ENCODE data around the gene HSPB7. TPM values are rescaled to one million over a fixed set of nuclear protein-coding genes. Genes with fewer than 3 reads are reported as not detected.
"Not testable (repeated sequence)": the region's sequence is repeated elsewhere in the genome, so short reads cannot be mapped to it uniquely, and the experiment has no call there.

HSPB7 gene
- total RNA-seq, 1 experiment from 2014 or later, result 0.11 TPM

DNA sequence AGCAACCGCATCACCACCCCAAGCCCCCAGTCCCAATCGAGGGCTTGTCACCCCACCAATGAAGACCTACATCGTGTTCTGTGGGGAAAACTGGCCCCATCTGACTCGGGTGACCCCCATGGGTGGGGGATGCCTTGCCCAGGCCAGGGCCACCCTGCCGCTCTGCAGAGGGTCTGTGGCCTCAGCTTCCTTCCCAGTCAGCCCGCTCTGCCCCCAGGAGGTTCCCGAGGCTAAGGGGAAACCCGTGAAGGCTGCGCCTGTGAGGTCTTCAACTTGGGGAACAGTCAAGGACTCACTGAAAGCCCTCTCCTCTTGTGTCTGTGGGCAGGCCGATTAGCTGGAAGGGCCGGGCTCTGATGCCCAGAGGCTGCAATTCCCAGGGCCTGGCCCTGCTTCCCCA is 11.8 kb downstream of the HSPB7 start:
- Mint-ChIP-seq H3K9me3 (no peaks in the 10 kb centered on the region), H3K36me3 (no peaks in the 10 kb centered on the region), H3K27ac (no peak overlapping the region), H3K4me3 (no peak overlapping the region), H3K27me3 (ENCODE audit: low read depth) (no peaks in the 10 kb centered on the region), H3K4me1 (peaks cover 11% of the 10 kb centered on the region)
- DNase-seq (ENCODE audit: low spot score) (no peak), ATAC-seq (no peak)
- no peak for TF ChIP-seq NR2C2 (CRISPR knock-in tag; IDR thresholded peaks at IDR 0.05)
- POLR2A ChIA-PET, result no interaction called here
- CTCF ChIA-PET, result interaction anchor here (0.7 to 2.6 kb wide), 4 partner anchors 20 to 214 kb away, joined by 3 to 9 read pairs (median 6); partner anchors contain the start of gene FAM131C

DNA sequence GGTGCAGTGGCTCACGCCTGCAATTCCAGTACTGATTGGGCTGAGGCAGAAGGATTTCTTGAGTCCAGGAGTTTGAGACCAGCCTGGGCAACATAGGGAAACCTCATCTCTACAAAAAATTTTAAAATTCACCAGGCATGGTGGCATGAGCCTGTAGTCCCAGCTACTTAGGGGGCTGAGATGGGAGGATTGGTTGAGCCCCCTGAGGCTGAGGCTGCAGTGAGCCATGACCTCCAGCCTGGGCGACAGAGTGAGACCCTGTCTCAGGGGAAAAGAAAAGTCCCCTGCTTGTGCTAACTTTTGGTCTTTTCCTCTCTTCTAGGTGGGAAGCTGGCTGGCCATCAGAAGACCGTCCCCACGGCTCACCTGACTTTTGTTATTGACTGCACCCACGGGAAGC is 12.2 kb downstream of the HSPB7 start:
- POLR2A ChIA-PET, result interaction anchor here (0.6 kb wide), 1 partner anchor 220 kb away, joined by 4 read pairs; no protein-coding TSS in a partner anchor
- Mint-ChIP-seq H3K27me3 (ENCODE audit: low read depth) (no peaks in the 10 kb centered on the region), H3K27ac (no peak overlapping the region; the same call in 1 of the 2 replicates), H3K9me3 (no peaks in the 10 kb centered on the region), H3K36me3 (no peaks in the 10 kb centered on the region), H3K4me1 (peaks cover 9% of the 10 kb centered on the region), H3K4me3 (no peak overlapping the region)
- DNase-seq (ENCODE audit: low spot score) (no peak), ATAC-seq (no peak)
- CTCF ChIA-PET, result interaction anchor here (0.7 to 2.6 kb wide), 4 partner anchors 20 to 213 kb away, joined by 3 to 9 read pairs (median 6); partner anchors contain the start of gene FAM131C
- TF ChIP-seq CREM (CRISPR knock-in tag; IDR thresholded peaks at IDR 0.05) (no peak), SOX15 (CRISPR knock-in tag; IDR thresholded peaks at IDR 0.05) (no peak), JUN (CRISPR knock-in tag; IDR thresholded peaks at IDR 0.05) (no peak), SMAD4 (CRISPR knock-in tag; IDR thresholded peaks at IDR 0.05) (no peak)
- TF ChIP-seq, protein P1, sequence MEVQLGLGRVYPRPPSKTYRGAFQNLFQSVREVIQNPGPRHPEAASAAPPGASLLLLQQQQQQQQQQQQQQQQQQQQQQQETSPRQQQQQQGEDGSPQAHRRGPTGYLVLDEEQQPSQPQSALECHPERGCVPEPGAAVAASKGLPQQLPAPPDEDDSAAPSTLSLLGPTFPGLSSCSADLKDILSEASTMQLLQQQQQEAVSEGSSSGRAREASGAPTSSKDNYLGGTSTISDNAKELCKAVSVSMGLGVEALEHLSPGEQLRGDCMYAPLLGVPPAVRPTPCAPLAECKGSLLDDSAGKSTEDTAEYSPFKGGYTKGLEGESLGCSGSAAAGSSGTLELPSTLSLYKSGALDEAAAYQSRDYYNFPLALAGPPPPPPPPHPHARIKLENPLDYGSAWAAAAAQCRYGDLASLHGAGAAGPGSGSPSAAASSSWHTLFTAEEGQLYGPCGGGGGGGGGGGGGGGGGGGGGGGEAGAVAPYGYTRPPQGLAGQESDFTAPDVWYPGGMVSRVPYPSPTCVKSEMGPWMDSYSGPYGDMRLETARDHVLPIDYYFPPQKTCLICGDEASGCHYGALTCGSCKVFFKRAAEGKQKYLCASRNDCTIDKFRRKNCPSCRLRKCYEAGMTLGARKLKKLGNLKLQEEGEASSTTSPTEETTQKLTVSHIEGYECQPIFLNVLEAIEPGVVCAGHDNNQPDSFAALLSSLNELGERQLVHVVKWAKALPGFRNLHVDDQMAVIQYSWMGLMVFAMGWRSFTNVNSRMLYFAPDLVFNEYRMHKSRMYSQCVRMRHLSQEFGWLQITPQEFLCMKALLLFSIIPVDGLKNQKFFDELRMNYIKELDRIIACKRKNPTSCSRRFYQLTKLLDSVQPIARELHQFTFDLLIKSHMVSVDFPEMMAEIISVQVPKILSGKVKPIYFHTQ (CRISPR knock-in tag; IDR thresholded peaks at IDR 0.05), result no peak
- TF ChIP-seq, protein P2, sequence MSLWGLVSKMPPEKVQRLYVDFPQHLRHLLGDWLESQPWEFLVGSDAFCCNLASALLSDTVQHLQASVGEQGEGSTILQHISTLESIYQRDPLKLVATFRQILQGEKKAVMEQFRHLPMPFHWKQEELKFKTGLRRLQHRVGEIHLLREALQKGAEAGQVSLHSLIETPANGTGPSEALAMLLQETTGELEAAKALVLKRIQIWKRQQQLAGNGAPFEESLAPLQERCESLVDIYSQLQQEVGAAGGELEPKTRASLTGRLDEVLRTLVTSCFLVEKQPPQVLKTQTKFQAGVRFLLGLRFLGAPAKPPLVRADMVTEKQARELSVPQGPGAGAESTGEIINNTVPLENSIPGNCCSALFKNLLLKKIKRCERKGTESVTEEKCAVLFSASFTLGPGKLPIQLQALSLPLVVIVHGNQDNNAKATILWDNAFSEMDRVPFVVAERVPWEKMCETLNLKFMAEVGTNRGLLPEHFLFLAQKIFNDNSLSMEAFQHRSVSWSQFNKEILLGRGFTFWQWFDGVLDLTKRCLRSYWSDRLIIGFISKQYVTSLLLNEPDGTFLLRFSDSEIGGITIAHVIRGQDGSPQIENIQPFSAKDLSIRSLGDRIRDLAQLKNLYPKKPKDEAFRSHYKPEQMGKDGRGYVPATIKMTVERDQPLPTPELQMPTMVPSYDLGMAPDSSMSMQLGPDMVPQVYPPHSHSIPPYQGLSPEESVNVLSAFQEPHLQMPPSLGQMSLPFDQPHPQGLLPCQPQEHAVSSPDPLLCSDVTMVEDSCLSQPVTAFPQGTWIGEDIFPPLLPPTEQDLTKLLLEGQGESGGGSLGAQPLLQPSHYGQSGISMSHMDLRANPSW (CRISPR knock-in tag; conservative IDR thresholded peaks at IDR 0.05; ENCODE audit: low read depth), result no peak

DNA sequence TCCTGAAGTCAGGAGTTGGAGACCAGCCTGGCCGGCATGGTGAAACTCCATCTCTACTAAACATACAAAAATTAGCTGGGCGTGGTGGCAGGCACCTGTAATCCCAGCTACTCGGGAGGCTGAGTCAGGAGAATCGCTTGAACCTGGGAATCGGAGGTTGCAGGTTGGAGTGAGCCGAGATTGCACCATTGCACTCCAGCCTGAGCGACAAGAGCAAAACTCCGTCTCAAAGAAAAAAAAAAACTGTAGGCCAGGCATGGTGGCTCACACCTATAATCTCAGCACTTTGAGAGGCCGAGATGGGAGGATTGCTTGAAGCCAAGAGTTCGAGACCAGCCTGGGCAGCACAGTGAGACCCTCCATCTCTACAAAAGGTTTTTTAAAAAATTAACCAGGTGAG is 16.6 kb downstream of the HSPB7 start:
- H3K36me3 Mint-ChIP-seq; H3K4me3 Mint-ChIP-seq; ATAC-seq; H3K27ac Mint-ChIP-seq; POLR2A ChIA-PET; DNase-seq (ENCODE audit: low spot score); H3K4me1 Mint-ChIP-seq; H3K9me3 Mint-ChIP-seq; H3K27me3 Mint-ChIP-seq (ENCODE audit: low read depth): not testable (repeated sequence)
- TF ChIP-seq ZNF121 (CRISPR knock-in tag; IDR thresholded peaks at IDR 0.05), result peak; percentile 15; the same call in 1 of the 2 replicates
- CTCF ChIA-PET, result interaction anchor here (2.5 kb wide), 1 partner anchor 54 kb away, joined by 6 read pairs; no protein-coding TSS in a partner anchor

DNA sequence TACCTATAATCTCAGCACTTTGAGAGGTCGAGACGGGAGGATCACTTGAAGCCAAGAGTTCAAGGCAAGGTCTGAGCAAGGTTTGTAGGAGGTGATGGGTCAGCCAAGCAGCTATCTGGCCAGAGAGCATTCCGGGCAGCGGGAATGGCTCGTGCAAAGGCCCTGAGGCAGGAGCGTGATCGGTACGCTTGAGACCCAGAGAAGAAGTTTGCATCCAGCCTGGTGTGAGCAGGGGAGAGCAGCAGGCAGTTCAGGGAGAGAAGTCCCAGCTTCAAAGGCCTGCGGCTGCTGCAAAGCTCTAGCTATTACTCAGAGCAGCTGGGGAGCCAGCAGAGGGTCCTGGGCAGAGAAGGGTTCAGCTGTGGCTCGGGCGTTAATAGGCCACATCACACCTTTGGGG is 18.9 kb downstream of the HSPB7 start:
- ChIA-PET POLR2A (no interaction called here), CTCF (interaction anchor here (2.3 kb wide), 1 partner anchor 57 kb away, joined by 8 read pairs; no protein-coding TSS in a partner anchor)
- Mint-ChIP-seq H3K27ac (no peak overlapping the region), H3K9me3 (no peaks in the 10 kb centered on the region), H3K4me1 (peaks cover 3% of the 10 kb centered on the region), H3K27me3 (ENCODE audit: low read depth) (peaks cover 4% of the 10 kb centered on the region; the same call in 1 of the 2 replicates), H3K36me3 (no peaks in the 10 kb centered on the region), H3K4me3 (no peak overlapping the region)
- ATAC-seq (no peak), DNase-seq (ENCODE audit: low spot score) (no peak)
- TF ChIP-seq RORB (CRISPR knock-in tag; IDR thresholded peaks at IDR 0.05), result no peak
- TF ChIP-seq, protein P3, sequence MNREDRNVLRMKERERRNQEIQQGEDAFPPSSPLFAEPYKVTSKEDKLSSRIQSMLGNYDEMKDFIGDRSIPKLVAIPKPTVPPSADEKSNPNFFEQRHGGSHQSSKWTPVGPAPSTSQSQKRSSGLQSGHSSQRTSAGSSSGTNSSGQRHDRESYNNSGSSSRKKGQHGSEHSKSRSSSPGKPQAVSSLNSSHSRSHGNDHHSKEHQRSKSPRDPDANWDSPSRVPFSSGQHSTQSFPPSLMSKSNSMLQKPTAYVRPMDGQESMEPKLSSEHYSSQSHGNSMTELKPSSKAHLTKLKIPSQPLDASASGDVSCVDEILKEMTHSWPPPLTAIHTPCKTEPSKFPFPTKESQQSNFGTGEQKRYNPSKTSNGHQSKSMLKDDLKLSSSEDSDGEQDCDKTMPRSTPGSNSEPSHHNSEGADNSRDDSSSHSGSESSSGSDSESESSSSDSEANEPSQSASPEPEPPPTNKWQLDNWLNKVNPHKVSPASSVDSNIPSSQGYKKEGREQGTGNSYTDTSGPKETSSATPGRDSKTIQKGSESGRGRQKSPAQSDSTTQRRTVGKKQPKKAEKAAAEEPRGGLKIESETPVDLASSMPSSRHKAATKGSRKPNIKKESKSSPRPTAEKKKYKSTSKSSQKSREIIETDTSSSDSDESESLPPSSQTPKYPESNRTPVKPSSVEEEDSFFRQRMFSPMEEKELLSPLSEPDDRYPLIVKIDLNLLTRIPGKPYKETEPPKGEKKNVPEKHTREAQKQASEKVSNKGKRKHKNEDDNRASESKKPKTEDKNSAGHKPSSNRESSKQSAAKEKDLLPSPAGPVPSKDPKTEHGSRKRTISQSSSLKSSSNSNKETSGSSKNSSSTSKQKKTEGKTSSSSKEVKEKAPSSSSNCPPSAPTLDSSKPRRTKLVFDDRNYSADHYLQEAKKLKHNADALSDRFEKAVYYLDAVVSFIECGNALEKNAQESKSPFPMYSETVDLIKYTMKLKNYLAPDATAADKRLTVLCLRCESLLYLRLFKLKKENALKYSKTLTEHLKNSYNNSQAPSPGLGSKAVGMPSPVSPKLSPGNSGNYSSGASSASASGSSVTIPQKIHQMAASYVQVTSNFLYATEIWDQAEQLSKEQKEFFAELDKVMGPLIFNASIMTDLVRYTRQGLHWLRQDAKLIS (CRISPR knock-in tag; IDR thresholded peaks at IDR 0.05; ENCODE audit: borderline replicate concordance), result no peak
- no peak for TF ChIP-seq ZNF263 (CRISPR knock-in tag; IDR thresholded peaks at IDR 0.05; ENCODE audit: low read depth)
- no peak for TF ChIP-seq ZBTB21 (CRISPR knock-in tag; IDR thresholded peaks at IDR 0.05; ENCODE audit: borderline replicate concordance)
- TF ChIP-seq ESRRA (CRISPR knock-in tag; IDR thresholded peaks at IDR 0.05; ENCODE audit: borderline replicate concordance), result no peak

Data from WTC11 (cell line).